GM23248 (cell line): ENCODE data around the gene CCNY.

Source experiments
- EZH2 ChIP-seq: fragments of 200-600 bp; sonication (generic); IDR thresholded peaks from 2 replicates; pipeline ENCODE4 v1.6.1; 2018; ENCODE audit warnings: antibody characterized with exemption, mild to moderate bottlenecking; ENCODE audit not compliant: insufficient read depth, poor library complexity, severe bottlenecking
- EZH2phosphoT487 ChIP-seq: fragments of 200-600 bp; sonication (generic); IDR thresholded peaks from 2 replicates; pipeline ENCODE4 v1.6.1; 2018; ENCODE audit warnings: antibody characterized with exemption, moderate library complexity, mild to moderate bottlenecking, low read depth; ENCODE audit not compliant: insufficient read depth

GRCh38 chr10:35424680-35425285, 88.5 kb downstream of the CCNY start:
- no peak for TF ChIP-seq EZH2phosphoT487
- TF ChIP-seq EZH2, result no peak
